Stimulated activated CD8-positive, alpha-beta memory T cell treated with anti-CD3 and anti-CD28 coated beads, Interleukin-15, amount 100 ng/mL, for 4 hours (primary cell): ENCODE data around the gene SBF2.
"Not testable (repeated sequence)": the region's sequence is repeated elsewhere in the genome, so short reads cannot be mapped to it uniquely, and the experiment has no call there.

Experiments
- DNase-seq, 2 donors: peaks; one replicate each; pipeline ENCODE4 v3.0.0-alpha.2; 2020; ENCODE audit warnings: low read depth in 2 of 2

The SBF2 gene

GRCh38 chr11:9752091-9752490 is 541.9 kb downstream of the SBF2 start:
- DNase-seq = no peak

GRCh38 chr11:9750551-9750950 is 543.5 kb downstream of the SBF2 start:
- DNase-seq = no peak

DNA sequence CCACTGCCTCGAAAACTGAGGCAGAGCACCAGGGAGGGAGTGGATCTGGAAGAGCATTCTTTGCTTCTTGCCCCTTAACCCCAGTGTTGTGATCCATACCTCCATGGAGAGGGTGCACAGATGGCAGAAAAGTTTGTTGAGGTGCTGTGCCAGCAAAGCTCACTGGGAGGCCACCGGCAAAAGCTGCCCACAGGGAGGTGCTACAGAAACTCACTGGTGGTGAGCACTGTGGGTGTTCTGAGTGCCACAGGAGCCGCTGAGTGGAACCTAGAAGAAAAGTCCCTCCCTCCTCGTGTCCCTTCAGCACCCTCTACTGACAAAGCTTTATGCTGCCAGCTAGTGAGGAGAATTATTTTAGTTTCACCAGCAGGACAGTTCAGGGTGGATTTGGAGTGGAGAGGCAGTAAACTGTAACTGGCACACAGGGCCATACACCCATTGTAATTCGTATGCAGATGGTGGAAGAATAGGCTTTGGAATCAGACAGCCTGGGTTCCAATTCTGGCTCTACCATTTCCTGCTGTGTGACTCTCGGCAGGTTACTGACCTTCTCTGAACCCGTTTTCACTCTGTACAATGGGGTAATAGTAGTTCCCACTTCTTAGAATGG is 545.6 kb downstream of the SBF2 start:
- DNase-seq = peak; percentile 29 to 32

- DNase-seq = no peak
These were observed 546.2 kb downstream of the SBF2 start for GRCh38 chr11:9747828-9748227.

DNA sequence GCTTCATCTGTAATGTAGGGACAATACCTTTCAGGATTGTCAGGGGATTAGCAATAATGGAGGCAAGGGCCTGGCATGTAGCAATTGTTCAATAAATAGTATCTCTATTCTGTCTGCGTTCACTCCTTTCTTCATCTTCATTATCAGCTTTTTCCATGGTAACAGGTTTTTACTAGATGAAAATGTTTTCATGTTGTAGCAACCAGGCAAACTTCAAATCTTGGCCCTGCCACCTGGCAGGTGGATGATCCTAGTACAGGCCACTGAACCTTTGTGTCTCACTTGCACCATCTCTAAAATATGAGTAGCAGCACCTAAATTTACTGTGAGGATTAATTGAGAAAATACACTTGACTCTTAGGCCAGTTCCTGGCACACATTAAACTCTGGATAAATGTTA is 546.8 kb downstream of the SBF2 start:
- no peak for DNase-seq

DNA sequence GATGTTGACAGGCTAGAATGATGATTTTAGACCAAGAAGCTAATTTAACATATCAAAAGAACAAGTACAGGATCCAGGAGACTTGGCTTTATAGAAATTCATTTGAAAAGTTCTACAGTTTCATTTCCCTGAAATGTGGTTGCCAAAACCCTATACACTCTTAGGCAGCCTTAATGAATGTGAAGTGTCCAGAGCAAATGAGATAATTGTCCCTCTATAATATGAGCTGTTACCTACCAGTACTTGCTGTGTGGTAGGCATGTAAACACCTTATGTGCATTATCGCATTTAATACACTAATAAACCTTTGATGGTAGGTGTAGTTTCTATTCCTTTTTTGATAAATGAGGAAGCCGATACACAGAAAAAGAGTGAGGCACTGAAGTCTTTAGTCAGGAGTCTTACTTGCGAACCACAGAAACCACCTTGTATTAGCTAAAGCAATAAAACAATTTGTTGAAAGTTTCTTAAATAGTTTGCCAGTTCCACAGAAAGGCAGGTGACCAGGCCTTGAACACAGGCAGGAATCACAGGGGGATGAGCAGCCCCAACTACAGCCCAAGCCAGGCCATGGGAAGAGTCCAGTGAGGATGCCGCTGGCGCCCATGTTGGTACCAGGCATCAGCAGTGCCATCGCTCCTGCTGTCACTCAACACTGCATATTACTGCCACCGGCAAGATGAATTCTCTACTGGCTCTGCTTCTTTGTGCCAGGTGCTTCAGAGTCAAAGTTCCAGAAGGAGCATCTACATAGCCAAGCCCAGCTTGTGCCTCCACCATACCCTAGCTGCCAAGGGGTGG is 548.4 kb downstream of the SBF2 start:
- no peak for DNase-seq

DNA sequence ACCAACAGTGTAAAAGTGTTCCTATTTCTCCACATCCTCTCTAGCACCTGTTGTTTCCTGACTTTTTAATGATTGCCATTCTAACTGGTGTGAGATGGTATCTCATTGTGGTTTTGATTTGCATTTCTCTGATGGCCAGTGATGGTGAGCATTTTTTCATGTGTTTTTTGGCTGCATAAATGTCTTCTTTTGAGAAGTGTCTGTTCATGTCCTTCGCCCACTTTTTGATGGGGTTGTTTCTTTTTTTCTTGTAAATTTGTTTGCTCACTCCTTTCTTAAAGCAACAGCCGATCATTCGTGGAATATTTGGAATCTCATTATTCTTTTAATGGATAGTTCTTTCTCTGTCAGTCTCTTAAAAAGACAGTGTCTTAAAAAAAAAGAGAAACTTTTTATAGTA is 550.5 kb downstream of the SBF2 start:
- DNase-seq = not testable (repeated sequence)

- no peak for DNase-seq
These were observed 552.8 kb downstream of the SBF2 start for GRCh38 chr11:9741260-9741659.

DNA sequence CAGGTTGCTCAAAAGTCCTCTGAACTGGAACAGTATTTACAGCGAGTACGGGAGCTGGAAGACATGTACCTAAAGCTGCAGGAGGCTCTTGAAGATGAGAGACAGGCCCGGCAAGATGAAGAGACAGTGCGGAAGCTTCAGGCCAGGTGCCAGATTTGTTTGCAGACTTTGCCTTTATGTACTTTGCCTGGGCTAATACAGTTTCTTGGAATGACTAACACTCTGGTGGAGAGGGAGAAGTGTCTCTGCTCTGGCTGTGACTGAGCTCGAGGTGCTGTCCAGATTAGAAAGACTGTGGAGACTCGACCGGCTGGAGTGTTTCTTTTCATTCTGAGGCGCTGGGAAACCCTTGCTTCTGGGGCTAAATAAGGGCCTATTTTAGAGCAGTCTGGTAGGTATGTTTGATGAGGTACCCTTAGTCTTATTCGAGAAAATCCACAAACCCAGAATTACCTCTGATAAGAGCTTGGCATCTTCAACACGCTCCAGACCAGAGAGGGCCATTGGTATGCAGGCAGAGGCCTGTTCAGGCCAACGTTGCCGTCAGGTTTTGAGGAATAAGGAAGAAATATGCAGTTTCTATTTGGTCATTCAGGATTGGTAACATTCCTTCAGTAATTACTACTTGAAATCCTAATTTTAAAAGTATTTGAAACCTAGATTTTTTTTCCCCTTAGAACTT is 553.7 kb downstream of the SBF2 start:
- no peak for DNase-seq

DNA sequence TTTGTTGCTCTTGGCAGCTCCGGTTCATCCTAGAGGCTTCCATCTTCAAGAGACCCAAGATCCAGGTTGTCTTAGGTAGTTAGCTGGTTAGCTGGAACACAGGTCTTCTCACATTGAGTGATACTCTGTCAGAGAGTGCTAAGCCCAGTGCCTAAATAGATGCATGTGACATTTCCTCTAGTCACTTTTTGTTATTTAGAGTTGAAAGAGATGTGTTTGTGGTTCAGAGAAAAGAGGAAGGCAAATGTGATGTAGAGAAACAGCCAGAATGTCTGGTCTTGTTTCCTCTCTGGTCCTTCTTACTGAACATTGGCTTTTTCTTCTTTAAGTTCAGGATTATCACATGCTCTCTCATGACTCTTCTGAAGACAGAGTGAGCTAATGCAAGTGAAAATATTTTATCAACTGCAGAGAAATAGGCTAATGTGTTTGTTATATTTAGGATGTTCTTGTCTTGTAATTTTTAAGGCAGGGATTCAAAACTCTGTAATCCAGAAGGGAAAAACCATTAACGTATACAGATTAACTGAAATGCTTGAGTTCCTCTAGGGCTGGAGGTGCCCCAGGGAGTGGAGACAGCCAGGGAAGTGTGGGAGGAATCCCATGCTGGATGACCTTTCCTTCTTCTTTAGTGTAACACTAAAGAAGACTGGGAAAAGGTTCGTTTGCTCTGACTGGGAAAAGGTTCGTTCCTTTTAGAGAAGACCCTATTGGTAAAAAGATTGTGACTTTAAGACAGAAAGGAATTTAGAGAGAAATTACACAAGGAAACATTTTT is 554.7 kb downstream of the SBF2 start:
- DNase-seq = no peak

DNA sequence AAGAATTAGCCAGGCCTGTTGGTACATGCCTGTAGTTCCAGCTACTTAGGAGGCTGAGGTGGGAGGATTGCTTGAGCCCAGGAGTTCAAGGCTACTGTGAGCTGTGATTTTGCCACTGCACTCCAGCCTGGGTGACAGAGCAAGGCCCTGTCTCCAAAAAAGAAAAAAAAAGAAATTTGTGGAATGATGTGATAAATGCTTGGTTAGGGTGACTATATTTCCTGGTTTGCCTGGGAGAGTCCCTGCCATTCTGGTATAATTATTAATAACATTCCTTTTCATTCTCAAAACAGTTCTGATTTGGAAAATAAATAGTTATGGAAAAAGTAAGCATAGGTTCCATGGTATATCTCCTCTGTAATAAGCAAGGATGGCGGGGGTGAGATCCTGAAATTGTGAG is 555.3 kb downstream of the SBF2 start:
- DNase-seq = no peak

- no peak for DNase-seq
These were observed 555.9 kb downstream of the SBF2 start for GRCh38 chr11:9738116-9738515.

- no peak for DNase-seq
These were observed 557.7 kb downstream of the SBF2 start for GRCh38 chr11:9736365-9736764.

GRCh38 chr11:9735919-9736318 is 558.1 kb downstream of the SBF2 start:
- DNase-seq = no peak

DNA sequence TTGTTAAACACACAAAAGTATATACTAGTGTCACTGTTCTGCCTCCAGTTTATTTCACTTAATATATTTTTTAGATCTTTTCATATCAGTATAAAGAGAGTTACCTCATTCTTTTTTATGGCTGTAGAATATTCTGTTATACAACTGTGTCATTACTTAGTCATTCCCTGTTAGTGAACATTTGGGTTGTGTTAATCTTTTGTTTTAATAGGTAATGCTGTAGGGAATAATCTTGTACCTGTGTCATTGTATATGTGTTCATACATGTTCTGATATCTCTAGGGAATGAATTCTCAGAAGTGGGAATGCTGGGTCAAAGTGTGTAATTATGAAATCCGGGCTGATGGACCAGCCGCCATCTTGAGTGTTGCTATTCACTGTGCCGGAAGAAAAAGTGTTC is 558.8 kb downstream of the SBF2 start:
- DNase-seq = no peak

DNA sequence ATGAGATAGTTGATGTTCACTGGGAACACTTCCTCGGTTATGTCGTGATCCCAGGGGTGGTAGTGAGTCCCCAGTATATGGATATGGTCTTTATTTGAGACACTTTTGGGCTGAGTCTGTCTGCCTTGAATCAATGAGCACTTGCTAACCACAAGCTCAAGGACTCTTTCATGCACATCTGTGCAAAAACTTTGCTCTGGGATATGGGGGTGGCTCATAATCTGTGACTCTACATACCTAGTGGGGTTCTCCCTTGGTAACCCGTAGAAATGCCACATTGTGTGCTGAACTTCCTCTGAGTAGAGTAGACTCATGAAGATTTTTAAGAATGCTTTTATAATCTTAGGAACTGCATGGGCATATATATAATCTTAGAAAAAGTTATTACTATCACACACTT is 560.8 kb downstream of the SBF2 start:
- no peak for DNase-seq

- no peak for DNase-seq
These were observed 561.6 kb downstream of the SBF2 start for GRCh38 chr11:9732453-9732852.

GRCh38 chr11:9731256-9731655 is 562.8 kb downstream of the SBF2 start:
- no peak for DNase-seq
